IMR-90 (cell line): ENCODE results near the gene PDE4B. TPM values are rescaled to one million over a fixed set of nuclear protein-coding genes. Genes with fewer than 3 reads are reported as not detected.

Experiments used
- ATAC-seq: fragments of 200-7000 bp; cut with Tn5 transposase; 2 replicates; pipeline ENCODE4 v1.9.1; 2020; ENCODE audit warnings: low read depth, mild to moderate bottlenecking, moderate library complexity
- BruUV-seq: library from RNA; stranded (reverse); fragments of 400-500 nt; replicated peaks from 2 replicates; lab custom pipeline; 2021; lab: Mats Ljungman, UMichigan
- CTCF ChIA-PET: fragments of 300-600 bp; formaldehyde crosslinking; extraction: SDS; loops from one replicate; lab custom pipeline; 2021; ENCODE audit warnings: antibody characterized with exemption; lab: Yijun Ruan, JAX
- POLR2A ChIA-PET: fragments of 300-600 bp; sonication (Branson Sonifier 250); formaldehyde crosslinking; loops from one replicate; lab custom pipeline; 2022; ENCODE audit warnings: antibody characterized with exemption; ENCODE audit not compliant: unreplicated experiment; lab: Charles Lee
- DNase-seq: peaks from one replicate; pipeline ENCODE4 v3.0.0; 2013
- H2AFZ ChIP-seq: replicated peaks from 2 replicates; pipeline ENCODE3; 2013; ENCODE audit warnings: low read length, mild to moderate bottlenecking; ENCODE audit not compliant: poor library complexity
- H2AK5ac ChIP-seq: 2 replicates; pipeline ENCODE4 v1.6.1; 2013; ENCODE audit warnings: low read depth, low read length, inconsistent platforms
- H2AK9ac ChIP-seq: replicated peaks from 2 replicates; pipeline ENCODE3; 2013; ENCODE audit warnings: mild to moderate bottlenecking, low read depth, low read length, moderate library complexity; ENCODE audit not compliant: poor library complexity
- H2BK120ac ChIP-seq: 2 replicates; pipeline ENCODE4 v1.6.1; 2013; ENCODE audit warnings: low read depth, low read length, inconsistent platforms
- H2BK15ac ChIP-seq: 3 replicates; pipeline ENCODE4 v1.6.1; 2013; ENCODE audit warnings: low read depth, low read length, inconsistent platforms
- H2BK20ac ChIP-seq: 2 replicates; pipeline ENCODE4 v1.6.1; 2013; ENCODE audit warnings: low read depth, mild to moderate bottlenecking, inconsistent platforms, low read length, moderate library complexity
- H2BK5ac ChIP-seq: 2 replicates; pipeline ENCODE4 v1.6.1; 2013; ENCODE audit warnings: mild to moderate bottlenecking, low read depth, low read length, inconsistent platforms; ENCODE audit not compliant: poor library complexity, severe bottlenecking
- H3K14ac ChIP-seq: replicated peaks from 2 replicates; pipeline ENCODE4 v1.6.1; 2013; ENCODE audit warnings: low read depth, low read length, inconsistent platforms
- H3K18ac ChIP-seq: 2 replicates; pipeline ENCODE4 v1.6.1; 2013; ENCODE audit warnings: low read depth, low read length, control low read depth
- H3K23ac ChIP-seq: 2 replicates; pipeline ENCODE4 v1.6.1; 2013; ENCODE audit warnings: low read depth, low read length, inconsistent platforms
- H3K27ac ChIP-seq: 2 replicates; pipeline ENCODE4 v1.5.1; 2013; ENCODE audit warnings: mild to moderate bottlenecking, control low read depth, low read length; ENCODE audit not compliant: insufficient read depth
- H3K27me3 ChIP-seq: 2 replicates; pipeline ENCODE4 v1.6.1; 2013; ENCODE audit warnings: low read length; ENCODE audit not compliant: control insufficient read depth, insufficient read depth
- H3K36me3 ChIP-seq: 2 replicates; pipeline ENCODE4 v1.6.1; 2013; ENCODE audit warnings: low read length, mixed read lengths; ENCODE audit not compliant: control insufficient read depth, insufficient read depth
- H3K4ac ChIP-seq: 2 replicates; pipeline ENCODE4 v1.6.1; 2013; ENCODE audit warnings: low read depth, low read length, inconsistent platforms
- H3K4me1 ChIP-seq: 2 replicates; pipeline ENCODE4 v1.6.1; 2013; ENCODE audit warnings: low read length, mixed read lengths; ENCODE audit not compliant: control insufficient read depth, insufficient read depth
- H3K4me2 ChIP-seq: 2 replicates; pipeline ENCODE4 v1.6.1; 2013; ENCODE audit warnings: low read depth, mild to moderate bottlenecking, control low read depth, low read length, moderate library complexity
- H3K4me3 ChIP-seq: 2 replicates; pipeline ENCODE4 v1.5.1; 2013; ENCODE audit warnings: low read depth, mild to moderate bottlenecking, control low read depth, low read length, moderate library complexity; ENCODE audit not compliant: insufficient read depth
- H3K56ac ChIP-seq: 2 replicates; pipeline ENCODE4 v1.6.1; 2013; ENCODE audit warnings: low read length, inconsistent platforms; ENCODE audit not compliant: insufficient read depth; ENCODE audit errors: extremely low read depth
- H3K79me1 ChIP-seq, 2 experiments: 2 replicates each; pipeline ENCODE4 v1.6.1; 2013; ENCODE audit warnings: low read length in 2 of 2, inconsistent platforms in 1 of 2, low read depth in 1 of 2
- H3K9ac ChIP-seq: 2 replicates; pipeline ENCODE4 v1.6.1; 2013; ENCODE audit warnings: low read depth, low read length, control low read depth
- H3K9me1 ChIP-seq: 2 replicates; pipeline ENCODE4 v1.6.1; 2013; ENCODE audit warnings: low read length, inconsistent platforms; ENCODE audit not compliant: insufficient read depth
- H3K9me3 ChIP-seq: 2 replicates; pipeline ENCODE4 v1.6.1; 2013; ENCODE audit warnings: low read length; ENCODE audit not compliant: control insufficient read depth, insufficient read depth
- H4K20me1 ChIP-seq: 2 replicates; pipeline ENCODE4 v1.6.1; 2013; ENCODE audit warnings: low read length, inconsistent platforms; ENCODE audit not compliant: insufficient read depth
- H4K5ac ChIP-seq: 2 replicates; pipeline ENCODE4 v1.6.1; 2013; ENCODE audit warnings: mild to moderate bottlenecking, low read depth, low read length, control low read depth
- H4K8ac ChIP-seq, 2 experiments: 2 replicates each; pipeline ENCODE4 v1.6.1; 2013; ENCODE audit warnings: low read depth in 2 of 2, low read length in 2 of 2, control low read depth in 1 of 2, inconsistent platforms in 1 of 2
- H4K91ac ChIP-seq: 2 replicates; pipeline ENCODE4 v1.6.1; 2013; ENCODE audit warnings: low read depth, low read length, inconsistent platforms; ENCODE audit not compliant: insufficient read depth
- BHLHE40 ChIP-seq: fragments of 150-350 bp; IDR thresholded peaks from 2 replicates; pipeline ENCODE4 v1.6.1; 2016; ENCODE audit warnings: mild to moderate bottlenecking, low read depth, low read length
- CEBPB ChIP-seq: IDR thresholded peaks from 2 replicates; pipeline ENCODE4 v1.6.1; 2012; ENCODE audit warnings: low read depth, low read length, improper control_type of control experiment
- CHD1 ChIP-seq: IDR thresholded peaks from 2 replicates; pipeline ENCODE4 v1.6.1; 2012; ENCODE audit warnings: low read depth, low read length, improper control_type of control experiment
- CTCF ChIP-seq: conservative IDR thresholded peaks from 2 replicates; pipeline ENCODE4 v1.5.1; 2012; ENCODE audit warnings: mild to moderate bottlenecking, low read depth, low read length, improper control_type of control experiment
- ELK1 ChIP-seq: fragments of 150-350 bp; IDR thresholded peaks from 2 replicates; pipeline ENCODE4 v1.6.1; 2016; ENCODE audit warnings: low read depth, mild to moderate bottlenecking, low read length, moderate library complexity, borderline replicate concordance
- FOS ChIP-seq: fragments of 150-350 bp; IDR thresholded peaks from 2 replicates; pipeline ENCODE4 v1.6.1; 2016; ENCODE audit warnings: low read depth, low read length
- MAFK ChIP-seq: IDR thresholded peaks from 2 replicates; pipeline ENCODE4 v1.6.1; 2012; ENCODE audit warnings: low read depth, low read length, improper control_type of control experiment
- MAZ ChIP-seq: IDR thresholded peaks from 2 replicates; pipeline ENCODE4 v1.6.1; 2012; ENCODE audit warnings: low read depth, mild to moderate bottlenecking, low read length, improper control_type of control experiment, moderate library complexity, borderline replicate concordance
- MXI1 ChIP-seq: IDR thresholded peaks from 2 replicates; pipeline ENCODE4 v1.6.1; 2012; ENCODE audit warnings: low read depth, mild to moderate bottlenecking, low read length, moderate library complexity, borderline replicate concordance
- NFE2L2 ChIP-seq: fragments of 150-350 bp; IDR thresholded peaks from 2 replicates; pipeline ENCODE4 v1.6.1; 2016; ENCODE audit warnings: low read depth, mild to moderate bottlenecking, low read length
- POLR2A ChIP-seq: IDR thresholded peaks from 2 replicates; pipeline ENCODE4 v1.6.1; 2012; ENCODE audit warnings: mild to moderate bottlenecking, low read depth, low read length
- RAD21 ChIP-seq: IDR thresholded peaks from 2 replicates; pipeline ENCODE4 v1.6.1; 2012; ENCODE audit warnings: low read length, improper control_type of control experiment
- RCOR1 ChIP-seq: IDR thresholded peaks from 2 replicates; pipeline ENCODE4 v1.6.1; 2012; ENCODE audit warnings: mild to moderate bottlenecking, low read length, improper control_type of control experiment; ENCODE audit not compliant: insufficient replicate concordance
- RFX5 ChIP-seq: IDR thresholded peaks from 2 replicates; pipeline ENCODE4 v1.8.0; 2012; ENCODE audit warnings: low read depth, mild to moderate bottlenecking, low read length, moderate library complexity
- SMC3 ChIP-seq: fragments of 150-350 bp; IDR thresholded peaks from 2 replicates; pipeline ENCODE4 v1.6.1; 2016; ENCODE audit warnings: low read depth, mild to moderate bottlenecking, antibody characterized with exemption, low read length, moderate library complexity
- USF2 ChIP-seq: fragments of 150-350 bp; IDR thresholded peaks from 2 replicates; pipeline ENCODE4 v1.6.1; 2017; ENCODE audit warnings: mild to moderate bottlenecking, antibody characterized with exemption, low read length, low read depth
- WGBS, 2 experiments: methylation state at CpG; one replicate each; pipeline versions ENCODE4 v1.1.5 to v1.1.7; 2013; ENCODE audit warnings: missing lambda C conversion rate in 2 of 2; ENCODE audit not compliant: insufficient read length in 1 of 2; ENCODE audit errors: extremely low coverage in 2 of 2; 5-methylcytosine and 5-hydroxymethylcytosine counted together
- dilution Hi-C: fragments of 300-500 bp; cut with HindIII; formaldehyde crosslinking; loops from one replicate; pipeline ENCODE4 v1.14.3; 2018; ENCODE audit warnings: low sequenced_read_pairs; ENCODE audit not compliant: unreplicated experiment
- in situ Hi-C: fragments of 300-500 bp; cut with MboI; formaldehyde crosslinking; loops from 3 replicates; pipeline ENCODE4 v1.14.3; 2019; ENCODE audit warnings: low sequenced_read_pairs, inconsistent platforms, mixed read lengths
- intact Hi-C: fragments of 100-400 bp; cut with micrococcal nuclease; formaldehyde crosslinking; loops from 2 replicates; pipeline ENCODE4 v1.10.0; 2022
- polyA plus RNA-seq, 3 experiments: library from polyadenylated mRNA; depleted of rRNA; stranded (reverse); fragments of >200 nt; gene quantifications; 2 replicates each; pipeline ENCODE4 v1.2.3, GENCODE V29; 2012; ENCODE audit warnings: low replicate concordance in 1 of 3
- total RNA-seq: library from RNA; depleted of rRNA; stranded (reverse); fragments of >200 nt; gene quantifications from 2 replicates; pipeline ENCODE4 v1.2.3, GENCODE V29; 2012

Gene PDE4B
- total and polyA plus RNA-seq, 2 of the 4 experiments (the other 2 are of a cell fraction) = 5.8 to 21.3 TPM

GRCh38 chr1:66022904-66023620 lies 230.4 kb downstream of the PDE4B start:
- H3K4me2 ChIP-seq = no peak overlapping the region
- no peak overlapping the region for H3K56ac ChIP-seq
- no peak overlapping the region for H3K18ac ChIP-seq
- no peaks in the 10 kb centered on the region for H3K9me3 ChIP-seq
- no peak overlapping the region for H4K8ac ChIP-seq
- in situ Hi-C loops = no loop called here
- TF ChIP-seq CTCF (no peak), MAZ (no peak), BHLHE40 (no peak), FOS (no peak), CHD1 (no peak), MXI1 (no peak), RFX5 (no peak), RCOR1 (no peak), POLR2A (no peak), ELK1 (no peak), CEBPB (no peak), RAD21 (no peak), SMC3 (no peak), USF2 (no peak), MAFK (no peak), NFE2L2 (no peak)
- dilution Hi-C loops = no loop called here
- no peak overlapping the region for H3K23ac ChIP-seq
- H4K91ac ChIP-seq = no peak overlapping the region
- DNase-seq (peak; percentile 18), ATAC-seq (no peak)
- H3K4ac ChIP-seq = no peak overlapping the region
- H2AK5ac ChIP-seq = no peak overlapping the region
- H3K14ac ChIP-seq = no peak overlapping the region
- no peak overlapping the region for H3K27ac ChIP-seq
- H2AFZ ChIP-seq = no peak overlapping the region
- H3K4me3 ChIP-seq = no peak overlapping the region
- POLR2A ChIA-PET = no interaction called here
- H2AK9ac ChIP-seq = no peak overlapping the region
- H3K27me3 ChIP-seq = no peaks in the 10 kb centered on the region
- intact Hi-C loops = no loop called here
- H2BK5ac ChIP-seq = no peak overlapping the region
- no peak overlapping the region for H2BK15ac ChIP-seq
- H4K20me1 ChIP-seq = no peaks in the 10 kb centered on the region
- no peaks in the 10 kb centered on the region for H3K36me3 ChIP-seq
- WGBS, 2 experiments = no CpG with 5 or more reads among the region's 2 CpGs
- no peak overlapping the region for H2BK20ac ChIP-seq
- CTCF ChIA-PET = no interaction called here
- no peak overlapping the region for H2BK120ac ChIP-seq
- no peaks in the 10 kb centered on the region for H3K4me1 ChIP-seq
- no peak overlapping the region for H3K9ac ChIP-seq
- no TSS peak for BruUV-seq
- H3K9me1 ChIP-seq = no peaks in the 10 kb centered on the region
- no peaks in the 10 kb centered on the region for H3K79me1 ChIP-seq
- no peak overlapping the region for H4K5ac ChIP-seq
